GM19397 (cell line): Measurements from ENCODE around the gene TSPY3.
"Not testable (repeated sequence)": the region's sequence is repeated elsewhere in the genome, so short reads cannot be mapped to it uniquely, and the experiment has no call there.

Experiments
- ATAC-seq: cut with Tn5 transposase; IDR thresholded peaks from one replicate; pipeline ENCODE4 v1.9.1; 2021; ENCODE audit warnings: mild to moderate bottlenecking, moderate library complexity; ENCODE audit not compliant: unreplicated experiment

The TSPY3 gene, protein sequence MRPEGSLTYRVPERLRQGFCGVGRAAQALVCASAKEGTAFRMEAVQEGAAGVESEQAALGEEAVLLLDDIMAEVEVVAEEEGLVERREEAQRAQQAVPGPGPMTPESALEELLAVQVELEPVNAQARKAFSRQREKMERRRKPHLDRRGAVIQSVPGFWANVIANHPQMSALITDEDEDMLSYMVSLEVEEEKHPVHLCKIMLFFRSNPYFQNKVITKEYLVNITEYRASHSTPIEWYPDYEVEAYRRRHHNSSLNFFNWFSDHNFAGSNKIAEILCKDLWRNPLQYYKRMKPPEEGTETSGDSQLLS

DNA sequence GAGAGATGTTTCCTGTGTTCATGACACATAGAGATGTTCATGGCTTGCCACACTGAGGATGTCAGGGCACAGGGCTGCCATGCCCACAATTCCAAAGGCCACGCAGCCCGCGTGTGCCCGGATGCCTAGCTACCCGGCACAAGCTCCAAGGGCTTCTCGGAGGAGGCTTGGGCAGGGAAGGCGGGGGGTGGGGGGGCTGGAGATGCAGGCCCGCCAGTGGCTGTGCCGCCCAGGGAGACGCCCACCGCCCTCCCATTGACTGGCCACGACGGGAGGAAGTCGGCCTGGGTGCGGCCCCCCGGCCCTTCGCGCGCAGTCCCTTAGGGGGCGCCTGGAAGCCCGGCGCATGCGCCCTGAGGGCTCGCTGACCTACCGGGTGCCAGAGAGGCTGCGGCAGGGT lies at the start of gene TSPY3:
TSPY3 (plus strand) TSS at position 301 of the 400 bp plus-strand sequence; CDS start at position 347, 46 bp downstream.
- ATAC-seq = not testable (repeated sequence)

DNA sequence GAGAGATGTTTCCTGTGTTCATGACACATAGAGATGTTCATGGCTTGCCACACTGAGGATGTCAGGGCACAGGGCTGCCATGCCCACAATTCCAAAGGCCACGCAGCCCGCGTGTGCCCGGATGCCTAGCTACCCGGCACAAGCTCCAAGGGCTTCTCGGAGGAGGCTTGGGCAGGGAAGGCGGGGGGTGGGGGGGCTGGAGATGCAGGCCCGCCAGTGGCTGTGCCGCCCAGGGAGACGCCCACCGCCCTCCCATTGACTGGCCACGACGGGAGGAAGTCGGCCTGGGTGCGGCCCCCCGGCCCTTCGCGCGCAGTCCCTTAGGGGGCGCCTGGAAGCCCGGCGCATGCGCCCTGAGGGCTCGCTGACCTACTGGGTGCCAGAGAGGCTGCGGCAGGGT lies 40.7 kb upstream of the TSPY3 start, which contains the start of gene TSPY8:
TSPY8 (plus strand) TSS at position 301 of the 400 bp plus-strand sequence; CDS start at position 347, 46 bp downstream.
- ATAC-seq = not testable (repeated sequence)

DNA sequence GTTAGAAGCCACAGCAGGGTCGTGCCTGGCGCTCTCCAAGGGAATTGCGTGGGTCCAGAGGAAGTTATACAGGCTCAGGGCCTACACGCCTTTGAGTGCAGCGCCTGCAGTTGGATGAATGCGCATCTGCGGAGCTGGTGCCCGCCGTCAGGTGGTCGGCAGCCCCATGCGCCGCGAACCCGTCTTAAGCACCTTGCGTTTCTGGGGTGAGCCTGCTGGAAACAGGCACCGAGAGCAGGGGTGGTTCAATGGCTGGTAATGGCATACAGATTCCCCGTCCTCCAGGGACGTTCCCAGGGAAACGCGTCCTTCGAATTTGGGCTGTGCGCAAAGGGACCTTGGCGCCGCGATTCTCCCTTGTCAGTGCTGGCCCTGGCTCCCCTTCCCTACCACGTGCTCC lies 1.7 kb upstream of the TSPY3 start:
- ATAC-seq = not testable (repeated sequence)
